GM20431 (cell line): ENCODE measurements around the gene LRRC3C.
"Not testable (repeated sequence)": the region's sequence is repeated elsewhere in the genome, so short reads cannot be mapped to it uniquely, and the experiment has no call there.

ENCODE experiments used
- in situ Hi-C: fragments of 300-500 bp; cut with MseI, MboI; formaldehyde crosslinking; loops from one replicate; pipeline ENCODE4 v1.15.0; 2020; ENCODE audit warnings: low sequenced_read_pairs; ENCODE audit not compliant: unreplicated experiment

LRRC3C gene

DNA sequence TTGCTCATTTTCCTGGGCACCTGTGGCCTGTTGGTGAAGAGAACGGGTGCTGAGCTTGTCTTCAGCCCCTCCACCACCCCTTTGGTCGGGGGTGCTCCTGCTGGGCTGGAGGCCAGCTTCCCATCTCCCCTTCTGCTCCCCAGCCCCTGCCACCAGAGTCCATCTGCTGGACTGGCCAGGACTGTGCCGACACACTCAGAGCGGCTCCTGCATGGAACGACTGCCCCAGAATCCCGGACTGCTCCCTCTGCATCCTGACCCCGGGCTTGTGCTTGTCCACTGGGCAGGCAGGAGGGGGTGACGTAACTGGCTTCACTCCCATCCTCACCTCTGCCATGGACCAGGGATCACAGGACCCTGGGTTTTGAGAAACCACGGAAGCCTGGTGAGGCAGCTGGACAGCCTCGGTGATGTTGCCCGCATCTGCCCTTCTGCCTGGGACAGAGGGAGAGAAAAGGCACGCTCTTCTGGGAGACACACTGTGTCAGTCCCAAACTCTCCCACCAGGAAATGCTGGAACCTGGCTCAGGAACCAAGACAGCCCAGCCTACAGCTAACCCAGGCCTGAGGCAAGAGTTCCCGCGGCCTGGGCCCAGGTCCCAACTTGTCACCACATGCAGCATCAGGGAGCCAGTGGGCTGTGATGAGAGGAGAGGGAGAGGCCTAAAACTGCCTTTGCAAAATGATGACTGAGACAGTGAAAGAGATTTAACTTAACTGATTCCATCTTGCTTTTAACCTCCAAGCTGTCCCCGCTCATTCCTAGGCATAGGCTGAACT is 19.2 kb downstream of the LRRC3C start:
- in situ Hi-C loops = no loop called here

GRCh38 chr17:39948489-39948828 is 20.9 kb downstream of the LRRC3C start:
- in situ Hi-C loops = not testable (repeated sequence)

DNA sequence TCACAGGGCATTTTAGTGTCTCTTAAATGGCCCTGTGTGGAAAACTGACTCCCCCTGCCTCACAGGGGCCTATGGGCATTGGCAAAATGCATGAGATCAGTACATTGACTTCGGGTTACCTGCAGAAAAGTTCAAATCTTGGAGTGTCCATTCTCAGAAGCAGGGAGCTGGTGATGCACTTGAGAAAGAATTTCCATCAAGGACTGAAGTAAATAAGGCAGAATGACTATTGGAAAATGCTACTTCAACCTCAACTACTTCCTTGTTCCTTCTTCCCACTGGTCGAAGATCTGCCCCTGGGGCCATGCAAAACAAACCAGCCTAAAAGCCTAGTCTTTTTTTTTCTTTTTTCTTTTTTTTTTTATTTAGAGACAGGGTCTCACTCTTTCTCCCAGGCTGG is 21.5 kb downstream of the LRRC3C start:
- in situ Hi-C loops = no loop called here

- in situ Hi-C loops = loop anchor here (25.0 kb wide), 1 partner anchor 189 kb away; no protein-coding TSS in a partner anchor
Observed at GRCh38 chr17:39950871-39951348, 23.4 kb downstream of the LRRC3C start.

DNA sequence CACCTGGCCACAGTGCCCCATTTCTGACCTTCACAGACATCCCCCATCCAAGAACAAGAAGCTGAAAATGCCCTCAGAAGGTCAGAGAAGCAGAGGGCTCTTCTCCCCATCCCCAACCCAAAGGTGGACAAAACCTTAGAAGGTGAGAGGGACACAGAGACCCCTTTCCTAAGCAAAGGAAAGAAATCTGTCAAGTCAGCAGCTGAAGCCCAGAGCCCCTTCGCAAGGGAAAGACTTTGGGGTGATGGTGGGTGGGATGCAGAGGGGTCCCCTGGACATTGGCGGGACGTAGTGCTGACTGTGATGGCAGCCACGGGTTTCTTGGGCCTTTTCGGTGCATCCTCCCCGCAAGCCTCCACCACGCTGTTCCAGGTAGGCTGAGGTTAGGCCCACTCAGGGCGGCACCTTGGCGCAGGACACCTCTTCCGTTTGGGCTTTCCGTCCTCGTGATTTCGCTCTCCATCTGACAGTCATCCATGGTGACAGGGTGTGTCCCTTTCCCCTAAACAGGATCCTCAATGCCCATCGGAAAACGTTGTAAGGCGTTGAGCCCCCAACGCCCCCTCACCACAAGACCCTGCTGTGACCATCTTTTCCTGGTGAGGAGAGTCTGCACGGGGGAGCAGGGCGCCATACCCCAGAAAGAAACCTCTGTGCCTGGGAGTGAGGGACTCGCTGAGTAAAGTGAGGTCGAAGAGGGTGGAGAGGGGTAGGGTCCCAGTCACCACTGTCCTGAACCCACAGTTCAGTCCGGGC is 24.6 kb downstream of the LRRC3C start:
- in situ Hi-C loops = loop anchor here (25.0 kb wide), 1 partner anchor 190 kb away; no protein-coding TSS in a partner anchor

DNA sequence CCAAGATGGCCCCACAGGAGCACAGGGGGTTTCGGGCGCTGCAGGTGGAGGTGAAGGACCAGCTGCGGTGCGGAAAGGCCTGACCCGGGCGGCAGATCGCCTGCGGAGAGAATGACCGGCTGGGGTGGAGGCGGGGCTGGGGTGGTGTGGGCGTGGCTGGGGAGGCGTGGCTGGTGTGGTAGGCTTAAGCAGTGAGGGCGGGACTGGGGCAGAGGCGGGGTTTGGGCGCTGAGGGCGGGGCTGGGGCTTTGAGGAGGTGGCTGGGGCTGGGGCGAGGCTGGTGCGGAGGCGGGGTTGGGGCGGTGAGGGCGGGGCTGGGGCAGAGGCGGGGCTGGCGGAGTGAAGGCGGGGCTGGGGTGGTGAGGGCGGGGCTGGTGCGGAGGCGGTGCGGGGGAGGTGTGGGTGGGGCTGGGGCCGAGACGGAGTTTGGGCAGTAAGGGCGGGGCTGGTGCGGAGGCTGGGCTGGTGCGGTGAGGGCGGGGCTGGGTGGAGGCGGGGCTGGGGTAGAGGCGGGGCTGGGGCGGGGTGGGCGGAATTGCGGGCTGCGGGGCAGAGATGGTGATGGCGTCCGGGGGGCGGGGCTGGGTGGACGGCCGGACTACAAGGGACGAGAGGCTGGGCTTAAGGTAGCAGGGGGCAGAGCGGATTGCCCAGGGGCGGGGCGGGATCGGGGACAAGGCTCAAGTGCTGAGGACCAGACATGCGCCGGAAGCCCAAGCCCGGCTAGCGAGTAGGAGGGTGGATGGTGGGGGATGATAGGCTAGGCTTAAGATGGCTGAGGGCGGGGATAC is 25.3 kb downstream of the LRRC3C start:
- in situ Hi-C loops = loop anchor here (25.0 kb wide), 1 partner anchor 191 kb away; no protein-coding TSS in a partner anchor

DNA sequence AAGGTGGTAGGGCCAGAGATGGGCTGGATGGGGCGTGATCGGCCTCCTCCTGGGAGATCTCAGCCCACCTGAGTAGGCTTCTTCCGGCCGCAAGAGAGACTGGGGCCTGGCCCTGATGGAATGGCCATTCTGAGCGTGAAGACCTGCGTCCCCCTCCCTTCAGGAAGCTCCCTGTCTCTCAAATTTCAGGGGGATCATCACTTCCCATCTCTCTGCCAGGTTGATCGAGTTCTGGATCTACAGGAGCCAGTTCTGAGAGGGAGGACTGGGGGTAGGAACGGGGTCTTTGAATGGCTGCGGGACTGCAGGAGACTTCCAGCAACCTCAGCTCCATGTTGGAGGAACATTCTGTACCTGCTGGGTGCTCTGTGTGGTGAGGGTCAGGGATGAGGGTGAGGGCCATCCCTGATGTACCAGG is 25.9 kb downstream of the LRRC3C start:
- in situ Hi-C loops = loop anchor here (25.0 kb wide), 1 partner anchor 191 kb away; no protein-coding TSS in a partner anchor

GRCh38 chr17:39954876-39955275 is 27.3 kb downstream of the LRRC3C start:
- in situ Hi-C loops = loop anchor here (25.0 kb wide), 1 partner anchor 193 kb away; no protein-coding TSS in a partner anchor

DNA sequence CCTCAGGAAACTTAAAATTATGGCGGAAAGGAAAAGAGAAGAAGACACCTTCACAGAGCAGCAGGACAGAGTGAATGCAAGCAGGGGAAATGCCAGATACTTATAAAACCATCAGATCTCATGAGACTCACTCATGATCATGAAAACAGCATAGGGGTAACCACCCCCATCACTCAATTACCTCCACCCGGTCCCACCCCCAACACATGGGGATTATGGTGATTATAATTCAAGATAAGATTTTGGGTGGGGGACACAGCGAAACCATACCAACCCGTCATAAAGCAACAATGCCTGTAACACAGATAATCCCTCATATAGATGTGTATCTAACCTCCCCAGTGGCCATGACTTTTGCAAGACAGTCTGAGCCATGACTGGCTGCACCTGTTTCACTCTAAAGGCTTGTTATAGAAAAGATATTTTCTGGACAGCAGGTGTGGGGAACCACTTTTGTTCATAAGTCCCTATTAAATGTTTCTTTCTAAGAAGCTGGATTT is 28.2 kb downstream of the LRRC3C start:
- in situ Hi-C loops = loop anchor here (25.0 kb wide), 1 partner anchor 193 kb away; no protein-coding TSS in a partner anchor

DNA sequence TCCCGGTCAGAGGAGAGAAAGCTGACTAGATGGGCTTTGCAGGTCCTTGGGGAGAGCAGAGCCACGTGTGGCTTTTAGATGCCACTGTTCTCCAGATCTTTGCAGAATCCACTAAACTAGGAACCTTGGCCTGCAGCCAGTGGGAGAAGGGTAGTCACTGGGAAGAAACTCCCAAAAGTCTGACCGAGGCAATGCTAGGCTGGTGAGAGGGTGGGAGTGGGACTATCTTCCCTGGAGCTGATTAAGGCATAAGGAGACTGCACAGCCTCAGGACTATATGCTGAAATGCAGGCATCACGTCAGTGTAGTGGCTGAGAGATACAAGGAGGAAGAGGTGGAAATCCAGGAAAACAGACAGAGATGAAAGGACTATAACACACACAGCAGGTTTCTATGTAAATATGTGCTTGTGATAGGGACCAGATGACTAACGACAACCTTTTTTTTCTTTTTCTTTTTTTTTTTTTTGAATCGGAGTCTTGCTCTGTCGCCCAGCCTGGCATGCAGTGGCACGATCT is 33.1 kb downstream of the LRRC3C start:
- in situ Hi-C loops = loop anchor here (25.0 kb wide), 1 partner anchor 198 kb away; no protein-coding TSS in a partner anchor

GRCh38 chr17:39962642-39963220 is 35.2 kb downstream of the LRRC3C start, which contains the start of gene GSDMA:
Gene GSDMA (plus strand): TSS chr17:39963004. CDS start chr17:39965688, 2,684 bp downstream.
- in situ Hi-C loops = loop anchor here (25.0 kb wide), 1 partner anchor 200 kb away; no protein-coding TSS in a partner anchor

- in situ Hi-C loops = loop anchor here (25.0 kb wide), 1 partner anchor 202 kb away; no protein-coding TSS in a partner anchor
Observed at GRCh38 chr17:39963829-39964228, 36.3 kb downstream of the LRRC3C start.

DNA sequence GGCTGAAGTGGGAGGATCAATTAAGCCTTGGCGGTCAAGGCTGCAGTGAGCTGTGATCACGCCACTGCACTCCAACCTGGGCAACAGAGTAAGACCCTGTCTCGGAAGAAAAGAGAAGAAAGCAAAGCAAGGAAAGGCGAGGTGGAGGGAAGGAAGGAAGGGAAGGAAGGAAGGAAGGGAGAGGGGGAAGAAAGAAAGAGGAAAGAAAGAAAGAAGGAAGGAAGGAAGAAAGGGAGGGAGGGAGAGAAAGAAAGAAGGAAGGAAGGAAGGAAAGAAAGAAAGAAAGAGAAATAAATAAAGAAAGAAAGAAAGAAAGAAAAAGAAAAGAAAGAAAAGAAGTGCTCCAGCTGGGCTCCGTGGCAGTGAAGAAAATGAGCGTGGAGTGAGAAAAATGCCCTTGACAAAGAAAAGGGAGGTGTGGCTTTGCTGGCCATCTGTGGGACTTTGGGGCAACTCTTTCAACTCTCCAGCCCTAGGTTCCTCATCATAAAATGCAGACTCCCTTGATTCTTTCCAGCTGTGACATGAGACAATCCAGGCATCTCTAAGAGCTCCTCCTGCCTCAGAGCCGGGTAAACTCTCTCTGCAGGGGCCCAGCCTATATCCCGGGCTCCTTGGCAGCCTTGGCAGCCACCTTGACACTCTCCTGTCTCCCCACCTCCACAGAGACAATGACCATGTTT is 37.6 kb downstream of the LRRC3C start:
- in situ Hi-C loops = loop anchor here (25.0 kb wide), 1 partner anchor 203 kb away; no protein-coding TSS in a partner anchor

GRCh38 chr17:39966771-39967170 is 39.2 kb downstream of the LRRC3C start:
- in situ Hi-C loops = loop anchor here (25.0 kb wide), 1 partner anchor 204 kb away; no protein-coding TSS in a partner anchor

DNA sequence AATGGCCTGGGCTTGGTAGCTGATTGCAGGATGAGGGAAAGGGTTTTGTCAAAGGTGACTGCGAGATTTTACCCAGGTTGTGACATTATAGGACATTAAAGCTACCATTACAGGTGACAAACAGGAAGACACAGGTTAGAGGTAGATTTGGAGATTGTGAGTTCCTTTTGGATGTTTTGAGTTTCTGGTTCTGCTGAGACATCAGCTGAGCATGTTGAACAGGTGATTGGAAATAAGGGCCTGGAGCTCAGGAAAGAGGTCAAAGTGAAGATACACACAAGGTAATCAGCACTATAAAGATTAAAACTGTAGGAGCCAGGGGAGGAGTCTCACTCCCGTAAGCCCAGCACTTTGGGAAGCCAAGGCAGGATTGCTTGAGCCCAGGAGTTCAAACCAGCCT is 41.2 kb downstream of the LRRC3C start:
- in situ Hi-C loops = loop anchor here (25.0 kb wide), 1 partner anchor 206 kb away; no protein-coding TSS in a partner anchor

- in situ Hi-C loops = loop anchor here (25.0 kb wide), 1 partner anchor 207 kb away; no protein-coding TSS in a partner anchor
Observed at GRCh38 chr17:39969375-39969774, 41.8 kb downstream of the LRRC3C start.

DNA sequence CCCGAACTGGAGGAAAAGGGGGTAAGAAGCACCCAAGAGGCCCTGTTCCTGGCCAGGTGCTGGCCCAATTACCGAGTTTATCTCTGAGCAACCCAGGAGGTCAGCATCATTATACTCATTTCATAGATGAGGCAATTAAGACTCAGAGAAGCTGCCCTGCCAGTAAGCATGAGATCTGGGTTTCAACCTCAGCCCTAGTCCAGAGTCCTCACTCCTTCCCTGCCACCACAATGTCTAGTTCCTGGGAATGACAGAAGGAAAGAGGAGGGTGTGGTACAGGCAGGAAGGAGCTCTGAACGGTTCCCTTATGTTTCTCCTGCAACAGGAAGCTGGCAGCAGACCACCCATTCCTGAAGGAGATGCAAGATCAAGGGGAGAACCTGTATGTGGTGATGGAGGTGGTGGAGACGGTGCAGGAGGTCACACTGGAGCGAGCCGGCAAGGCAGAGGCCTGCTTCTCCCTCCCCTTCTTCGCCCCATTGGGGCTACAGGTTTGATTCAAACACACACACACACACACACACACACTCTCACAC is 42.7 kb downstream of the LRRC3C start:
- in situ Hi-C loops = loop anchor here (10.0 to 25.0 kb wide), 2 partner anchors 95 to 208 kb away; no protein-coding TSS in a partner anchor
